Neural progenitor cell (in vitro differentiated cells): ENCODE measurements around the gene BCL2L11.

ENCODE experiments used
- CTCF ChIP-seq: fragments of 200-600 bp; sonication (generic); IDR thresholded peaks from 2 replicates; pipeline ENCODE4 v1.5.1; 2017; ENCODE audit warnings: antibody characterized with exemption, mild to moderate bottlenecking
- EZH2phosphoT487 ChIP-seq: fragments of 200-600 bp; sonication (generic); IDR thresholded peaks from 2 replicates; pipeline ENCODE4 v1.6.1; 2017; ENCODE audit warnings: antibody characterized with exemption

GRCh38 chr2:111143843-111144198 lies 23.1 kb downstream of the BCL2L11 start:
- TF ChIP-seq CTCF: no peak
- TF ChIP-seq EZH2phosphoT487: no peak
